ENCODE measurements around the gene SPNS2.

Gene SPNS2

DNA sequence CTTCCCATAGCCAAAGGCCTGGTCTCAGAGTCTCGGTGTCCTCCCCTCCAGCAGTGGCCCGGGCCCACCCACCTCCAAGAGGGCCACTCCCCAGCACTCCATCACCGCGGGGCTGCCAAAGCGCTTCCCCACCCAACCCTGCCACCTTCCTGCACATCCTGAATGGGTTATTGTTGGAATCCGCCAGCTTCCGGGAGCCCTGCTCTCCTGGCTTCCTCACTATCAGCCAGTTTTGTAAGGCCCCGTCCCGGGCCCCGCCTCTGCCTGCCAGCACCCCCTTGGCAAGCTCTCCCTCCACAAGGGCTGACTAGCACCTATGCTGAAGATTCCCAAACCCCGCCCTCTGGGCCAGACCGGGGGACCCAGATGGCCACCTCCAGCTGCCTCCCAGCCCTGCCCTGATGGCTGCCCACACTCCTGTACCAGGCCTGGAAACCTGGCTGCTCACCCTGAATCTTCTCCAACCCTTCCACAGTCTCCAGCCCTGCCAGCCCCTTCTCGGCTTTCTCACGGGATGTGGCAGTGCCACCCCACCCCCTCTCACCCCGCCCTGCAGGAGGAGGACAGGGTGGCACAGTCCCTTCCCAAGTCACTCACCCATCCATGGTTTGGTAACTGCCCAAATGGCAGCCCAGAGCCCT is 42.1 kb downstream of the SPNS2 start:
- H3K4ac ChIP-seq (ENCODE audit: low read depth, low read length): no peak overlapping the region
- H3K79me2 ChIP-seq (ENCODE audit: control insufficient read depth, insufficient read depth, low read length, poor library complexity): no peaks in the 10 kb centered on the region
- no peak overlapping the region for H3K18ac ChIP-seq (ENCODE audit: low read length)
- no peak overlapping the region for H3K23ac ChIP-seq (ENCODE audit: low read length)
- no peak overlapping the region for H3K14ac ChIP-seq (ENCODE audit: low read length)
- no peak overlapping the region for H4K91ac ChIP-seq (ENCODE audit: low read depth, low read length)
- peaks cover 77 to 83% of the 10 kb centered on the region in 2 experiments for H3K36me3 ChIP-seq (ENCODE audit: control insufficient read depth in 1 of 2, insufficient read depth in 2 of 2, low read length in 2 of 2)
- no peak overlapping the region for H4K12ac ChIP-seq (ENCODE audit: low read depth, low read length)
- H3K9me3 ChIP-seq (ENCODE audit: insufficient read depth, low read depth, low read length): peaks cover 1% of the 10 kb centered on the region
- no CpG with 5 or more reads among the region's 15 CpGs for WGBS (ENCODE audit: extremely low coverage, insufficient coverage, insufficient read length)
- no peak overlapping the region for H3K9ac ChIP-seq (ENCODE audit: low read length)
- no peak for DNase-seq
- no peak overlapping the region for H2BK5ac ChIP-seq (ENCODE audit: low read depth, low read length, poor library complexity)
- no peak overlapping the region for H2AK5ac ChIP-seq (ENCODE audit: low read length)
- H3K4me1 ChIP-seq (ENCODE audit: control insufficient read depth in 1 of 2, insufficient read depth in 2 of 2, low read length in 2 of 2): peaks cover 0 to 3% of the 10 kb centered on the region in 2 experiments
- no peaks in the 10 kb centered on the region for H3K79me1 ChIP-seq (ENCODE audit: low read length)
- H4K8ac ChIP-seq (ENCODE audit: low read depth, low read length): no peak overlapping the region
- no peak overlapping the region for H2AFZ ChIP-seq (ENCODE audit: insufficient read depth, low read length, poor library complexity)
- no peak overlapping the region for H3K4me2 ChIP-seq (ENCODE audit: low read length)
- no peaks in the 10 kb centered on the region for H3K27me3 ChIP-seq (ENCODE audit: insufficient read depth, low read length)
- H2BK12ac ChIP-seq (ENCODE audit: low read length): no peak overlapping the region
- no peak overlapping the region for H3K27ac ChIP-seq (ENCODE audit: low read depth, low read length)
- no peak overlapping the region for H2BK120ac ChIP-seq (ENCODE audit: insufficient read depth, low read length, poor library complexity)
- H3K4me3 ChIP-seq (ENCODE audit: low read depth, low read length): no peak overlapping the region

DNA sequence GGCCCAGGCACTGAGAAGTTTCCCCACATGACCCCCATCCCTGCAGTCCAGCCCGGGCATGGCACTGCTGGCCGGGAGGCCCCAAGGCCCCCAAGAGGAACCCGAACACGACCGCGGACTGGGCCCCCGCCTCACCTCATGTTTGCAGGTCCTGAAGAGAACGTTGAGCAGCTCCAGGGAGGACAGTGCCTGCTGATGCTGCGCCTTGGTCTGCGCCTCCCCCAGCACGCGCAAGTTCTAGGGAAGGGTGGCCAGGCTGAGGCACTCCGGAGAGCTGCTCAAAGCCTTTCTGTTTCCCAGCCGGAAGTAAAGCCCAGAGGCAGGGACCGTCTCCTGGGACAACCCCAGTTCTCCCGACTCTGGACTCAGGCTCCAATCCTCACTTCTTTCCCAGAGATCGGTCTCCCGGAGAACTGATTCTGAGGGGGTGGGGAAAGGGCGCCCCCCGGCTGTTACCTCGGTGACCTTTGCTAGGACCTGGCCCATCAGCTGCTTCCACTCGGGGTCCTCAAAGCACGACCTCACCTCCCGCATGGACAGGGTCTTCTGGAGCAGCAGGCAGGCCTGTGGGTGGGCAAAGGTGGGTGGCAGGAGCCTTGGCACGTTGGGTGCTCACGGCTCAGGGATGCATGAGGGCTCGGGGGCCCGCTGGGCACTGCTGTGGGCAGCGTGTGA is 42.8 kb downstream of the SPNS2 start:
- no CpG with 5 or more reads among the region's 29 CpGs for whole genome bisulfite sequencing (ENCODE audit: extremely low coverage, insufficient coverage, insufficient read length)
- Histone ChIP-seq H3K27me3 (ENCODE audit: insufficient read depth, low read length) (no peaks in the 10 kb centered on the region), H2AFZ (ENCODE audit: insufficient read depth, low read length, poor library complexity) (no peak overlapping the region), H3K27ac (ENCODE audit: low read depth, low read length) (no peak overlapping the region), H3K14ac (ENCODE audit: low read length) (no peak overlapping the region), H3K9me3 (ENCODE audit: insufficient read depth, low read depth, low read length) (peaks cover 1% of the 10 kb centered on the region), H2BK12ac (ENCODE audit: low read length) (no peak overlapping the region), H4K12ac (ENCODE audit: low read depth, low read length) (peak overlapping the region; percentile 23), H2BK120ac (ENCODE audit: insufficient read depth, low read length, poor library complexity) (no peak overlapping the region), H3K79me2 (ENCODE audit: control insufficient read depth, insufficient read depth, low read length, poor library complexity) (no peaks in the 10 kb centered on the region), H3K18ac (ENCODE audit: low read length) (peak overlapping the region; percentile 9), H3K4me3 (ENCODE audit: low read depth, low read length) (no peak overlapping the region), H3K4me2 (ENCODE audit: low read length) (no peak overlapping the region), H4K91ac (ENCODE audit: low read depth, low read length) (no peak overlapping the region), H4K8ac (ENCODE audit: low read depth, low read length) (no peak overlapping the region), H3K79me1 (ENCODE audit: low read length) (no peaks in the 10 kb centered on the region), H2AK5ac (ENCODE audit: low read length) (no peak overlapping the region), H3K9ac (ENCODE audit: low read length) (no peak overlapping the region), H3K36me3 (ENCODE audit: control insufficient read depth in 1 of 2, insufficient read depth in 2 of 2, low read length in 2 of 2) (peaks cover 72 to 77% of the 10 kb centered on the region in 2 experiments), H3K23ac (ENCODE audit: low read length) (no peak overlapping the region), H3K4me1 (ENCODE audit: control insufficient read depth in 1 of 2, insufficient read depth in 2 of 2, low read length in 2 of 2) (peaks cover 0 to 3% of the 10 kb centered on the region in 2 experiments), H3K4ac (ENCODE audit: low read depth, low read length) (no peak overlapping the region), H2BK5ac (ENCODE audit: low read depth, low read length, poor library complexity) (no peak overlapping the region)
- DNase-seq: no peak

DNA sequence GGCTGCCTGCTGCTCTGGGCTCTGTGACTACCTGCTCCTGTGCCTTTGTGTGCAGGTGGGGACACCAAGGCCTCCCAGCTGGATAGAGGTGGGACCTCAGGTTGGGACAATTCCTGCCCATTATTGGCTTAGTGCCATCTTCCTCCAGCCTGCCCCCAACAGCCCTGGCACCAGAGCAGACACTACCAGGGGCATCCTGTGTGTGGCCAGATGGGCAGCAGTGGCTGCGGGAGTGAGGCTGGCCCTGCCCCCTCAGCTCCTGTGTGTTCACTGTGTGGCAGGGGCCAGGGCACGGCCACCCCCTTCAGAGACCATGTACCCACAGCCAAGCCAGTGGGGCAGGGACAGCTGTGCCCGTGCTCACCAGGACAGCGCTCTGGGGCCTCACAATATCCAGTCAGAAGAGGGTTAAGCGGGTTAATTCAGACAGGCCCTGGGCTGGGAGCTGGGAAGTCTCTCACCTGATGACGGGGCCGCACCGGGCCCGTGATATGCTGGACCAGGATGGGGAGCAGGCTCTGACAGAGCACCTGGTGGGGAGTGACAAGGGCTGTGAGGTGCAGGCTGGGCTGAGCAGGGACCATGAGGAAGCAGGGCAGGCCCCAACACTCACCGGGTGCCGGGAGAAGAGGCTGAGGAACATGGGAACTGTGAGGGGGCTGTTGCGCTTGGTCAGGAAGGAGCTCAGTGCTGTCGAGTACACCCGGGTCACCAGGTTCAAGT is 43.5 kb downstream of the SPNS2 start:
- Histone ChIP-seq H3K27ac (ENCODE audit: low read depth, low read length) (no peak overlapping the region), H3K27me3 (ENCODE audit: insufficient read depth, low read length) (no peaks in the 10 kb centered on the region), H3K9ac (ENCODE audit: low read length) (no peak overlapping the region), H3K23ac (ENCODE audit: low read length) (no peak overlapping the region), H3K4ac (ENCODE audit: low read depth, low read length) (no peak overlapping the region), H3K79me1 (ENCODE audit: low read length) (no peaks in the 10 kb centered on the region), H4K91ac (ENCODE audit: low read depth, low read length) (no peak overlapping the region), H2BK5ac (ENCODE audit: low read depth, low read length, poor library complexity) (no peak overlapping the region), H3K18ac (ENCODE audit: low read length) (no peak overlapping the region), H3K4me2 (ENCODE audit: low read length) (no peak overlapping the region), H4K8ac (ENCODE audit: low read depth, low read length) (no peak overlapping the region), H3K79me2 (ENCODE audit: control insufficient read depth, insufficient read depth, low read length, poor library complexity) (no peaks in the 10 kb centered on the region), H4K12ac (ENCODE audit: low read depth, low read length) (no peak overlapping the region), H2BK120ac (ENCODE audit: insufficient read depth, low read length, poor library complexity) (no peak overlapping the region), H3K4me3 (ENCODE audit: low read depth, low read length) (no peak overlapping the region), H2AFZ (ENCODE audit: insufficient read depth, low read length, poor library complexity) (no peak overlapping the region), H3K36me3 (ENCODE audit: control insufficient read depth in 1 of 2, insufficient read depth in 2 of 2, low read length in 2 of 2) (peaks cover 68 to 73% of the 10 kb centered on the region in 2 experiments), H2AK5ac (ENCODE audit: low read length) (no peak overlapping the region), H2BK12ac (ENCODE audit: low read length) (no peak overlapping the region), H3K9me3 (ENCODE audit: insufficient read depth, low read depth, low read length) (peaks cover 1% of the 10 kb centered on the region), H3K14ac (ENCODE audit: low read length) (no peak overlapping the region), H3K4me1 (ENCODE audit: control insufficient read depth in 1 of 2, insufficient read depth in 2 of 2, low read length in 2 of 2) (peaks cover 0 to 3% of the 10 kb centered on the region in 2 experiments)
- no CpG with 5 or more reads among the region's 14 CpGs for WGBS (ENCODE audit: extremely low coverage, insufficient coverage, insufficient read length)
- DNase-seq: no peak

DNA sequence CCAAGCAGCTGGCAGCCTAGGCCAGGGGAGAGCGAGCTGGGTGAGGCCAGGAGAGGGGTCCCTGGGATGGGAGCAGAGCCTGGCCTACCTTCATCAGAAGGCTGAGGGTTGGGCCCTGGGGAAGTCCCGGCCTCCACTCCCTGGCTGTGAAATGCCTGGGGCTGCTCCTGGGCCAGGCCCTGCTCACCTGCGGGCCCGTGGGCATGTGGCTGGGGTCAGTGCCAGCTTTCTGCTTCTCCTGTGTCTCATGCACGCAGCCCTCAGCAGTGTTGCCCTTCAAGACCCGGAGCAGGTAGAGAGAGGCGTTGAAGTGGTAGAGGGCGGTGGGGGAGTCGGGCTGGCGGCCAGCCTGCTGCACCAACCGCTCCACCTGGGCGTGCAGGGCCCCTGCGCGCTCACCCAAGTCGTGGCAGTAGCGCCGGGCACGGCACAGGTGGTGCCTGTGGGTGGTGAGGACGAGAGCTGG is 44.1 kb downstream of the SPNS2 start:
- no peak for DNase-seq
- H2BK5ac ChIP-seq (ENCODE audit: low read depth, low read length, poor library complexity): no peak overlapping the region
- H3K4me1 ChIP-seq (ENCODE audit: control insufficient read depth in 1 of 2, insufficient read depth in 2 of 2, low read length in 2 of 2): peaks cover 0 to 3% of the 10 kb centered on the region in 2 experiments
- no peak overlapping the region for H2BK12ac ChIP-seq (ENCODE audit: low read length)
- H3K27ac ChIP-seq (ENCODE audit: low read depth, low read length): no peak overlapping the region
- no peaks in the 10 kb centered on the region for H3K79me2 ChIP-seq (ENCODE audit: control insufficient read depth, insufficient read depth, low read length, poor library complexity)
- no peak overlapping the region for H4K12ac ChIP-seq (ENCODE audit: low read depth, low read length)
- H2AK5ac ChIP-seq (ENCODE audit: low read length): no peak overlapping the region
- H4K91ac ChIP-seq (ENCODE audit: low read depth, low read length): no peak overlapping the region
- no peak overlapping the region for H3K4me3 ChIP-seq (ENCODE audit: low read depth, low read length)
- H3K27me3 ChIP-seq (ENCODE audit: insufficient read depth, low read length): no peaks in the 10 kb centered on the region
- no peak overlapping the region for H3K14ac ChIP-seq (ENCODE audit: low read length)
- H3K4me2 ChIP-seq (ENCODE audit: low read length): no peak overlapping the region
- no peak overlapping the region for H3K4ac ChIP-seq (ENCODE audit: low read depth, low read length)
- H3K79me1 ChIP-seq (ENCODE audit: low read length): no peaks in the 10 kb centered on the region
- no peak overlapping the region for H3K18ac ChIP-seq (ENCODE audit: low read length)
- H3K23ac ChIP-seq (ENCODE audit: low read length): no peak overlapping the region
- H2AFZ ChIP-seq (ENCODE audit: insufficient read depth, low read length, poor library complexity): no peak overlapping the region
- H4K8ac ChIP-seq (ENCODE audit: low read depth, low read length): no peak overlapping the region
- H3K36me3 ChIP-seq (ENCODE audit: control insufficient read depth in 1 of 2, insufficient read depth in 2 of 2, low read length in 2 of 2): peaks cover 68 to 73% of the 10 kb centered on the region in 2 experiments
- H2BK120ac ChIP-seq (ENCODE audit: insufficient read depth, low read length, poor library complexity): no peak overlapping the region
- no peak overlapping the region for H3K9ac ChIP-seq (ENCODE audit: low read length)
- WGBS (ENCODE audit: extremely low coverage, insufficient coverage, insufficient read length): no CpG with 5 or more reads among the region's 19 CpGs
- H3K9me3 ChIP-seq (ENCODE audit: insufficient read depth, low read depth, low read length): peaks cover 1% of the 10 kb centered on the region

All from trophoblast cell (in vitro differentiated cells and primary cell).